GM23338 (cell line): Measurements from ENCODE around the gene S100PBP. TPM values are rescaled to one million over a fixed set of nuclear protein-coding genes. Genes with fewer than 3 reads are reported as not detected.

Experiments used
- ATAC-seq: fragments of 200-7000 bp; cut with Tn5 transposase; 3 replicates; pipeline ENCODE4 v1.9.1; 2020
- DNase-seq: peaks from one replicate; pipeline ENCODE4 v3.0.0-alpha.2; 2015; ENCODE audit warnings: low spot score
- H2AFZ ChIP-seq: fragments of 200-600 bp; sonication (generic); 2 replicates; pipeline ENCODE4 v1.8.0; 2016; ENCODE audit warnings: antibody characterized with exemption, mild to moderate bottlenecking, moderate library complexity
- H3F3A ChIP-seq: fragments of 200-600 bp; sonication (generic); replicated peaks from 2 replicates; pipeline ENCODE4 v1.8.0; 2017; ENCODE audit warnings: antibody characterized with exemption, mixed run types, low read depth
- H3K27ac ChIP-seq: fragments of 200-600 bp; sonication (generic); 2 replicates; pipeline ENCODE4 v1.6.1; 2016; ENCODE audit warnings: low read depth
- H3K27me3 ChIP-seq: fragments of 200-600 bp; sonication (generic); 2 replicates; pipeline ENCODE4 v1.8.0; 2016; ENCODE audit warnings: mild to moderate bottlenecking, mixed run types, moderate library complexity; ENCODE audit not compliant: insufficient read depth
- H3K36me3 ChIP-seq: fragments of 200-600 bp; sonication (generic); 2 replicates; pipeline ENCODE4 v1.8.0; 2016; ENCODE audit warnings: mild to moderate bottlenecking; ENCODE audit not compliant: insufficient read depth
- H3K4me1 ChIP-seq: fragments of 200-600 bp; sonication (generic); 2 replicates; pipeline ENCODE4 v1.8.0; 2016; ENCODE audit warnings: mild to moderate bottlenecking, moderate library complexity; ENCODE audit not compliant: insufficient read depth
- H3K4me2 ChIP-seq: fragments of 200-600 bp; sonication (generic); 2 replicates; pipeline ENCODE4 v1.7.1; 2017; ENCODE audit warnings: mixed run types
- H3K4me3 ChIP-seq: fragments of 200-600 bp; sonication (generic); 2 replicates; pipeline ENCODE4 v1.6.1; 2016; ENCODE audit warnings: mixed run types
- H3K79me2 ChIP-seq: fragments of 200-600 bp; sonication (generic); replicated peaks from 2 replicates; pipeline ENCODE4 v1.8.0; 2017; ENCODE audit warnings: mild to moderate bottlenecking; ENCODE audit not compliant: insufficient read depth
- H3K9me2 ChIP-seq: fragments of 200-600 bp; sonication (generic); 2 replicates; pipeline ENCODE4 v1.8.0; 2017; ENCODE audit not compliant: insufficient read depth
- H4K20me1 ChIP-seq: fragments of 200-600 bp; sonication (generic); replicated peaks from 2 replicates; pipeline ENCODE4 v1.8.0; 2017; ENCODE audit warnings: mild to moderate bottlenecking; ENCODE audit not compliant: insufficient read depth
- H3K27ac Mint-ChIP-seq: 2 replicates; pipeline ENCODE4 v1.8.0; 2020; ENCODE audit warnings: inconsistent platforms, mild to moderate bottlenecking, moderate library complexity, mixed read lengths
- H3K27me3 Mint-ChIP-seq: 3 replicates; pipeline ENCODE4 v1.8.0; 2022; ENCODE audit warnings: low read depth, mild to moderate bottlenecking, moderate library complexity, mixed read lengths, inconsistent platforms; ENCODE audit not compliant: insufficient read depth, poor library complexity
- H3K36me3 Mint-ChIP-seq: 3 replicates; pipeline ENCODE4 v1.8.0; 2021; ENCODE audit warnings: low read depth, mild to moderate bottlenecking, inconsistent platforms, moderate library complexity, mixed read lengths
- H3K4me1 Mint-ChIP-seq: 3 replicates; pipeline ENCODE4 v1.8.0; 2020; ENCODE audit warnings: mild to moderate bottlenecking, inconsistent platforms, mixed read lengths
- H3K4me3 Mint-ChIP-seq: 3 replicates; pipeline ENCODE4 v1.8.0; 2021; ENCODE audit warnings: moderate library complexity, mild to moderate bottlenecking, inconsistent platforms, mixed read lengths
- H3K9me3 Mint-ChIP-seq: 3 replicates; pipeline ENCODE4 v1.8.0; 2020; ENCODE audit warnings: moderate library complexity, mild to moderate bottlenecking, inconsistent platforms, mixed read lengths
- CREB1 ChIP-seq: fragments of 250-450 bp; sonication (Bioruptor Pico); IDR thresholded peaks from 2 replicates; pipeline ENCODE4 v1.5.0; 2020; ENCODE audit warnings: low read depth, mild to moderate bottlenecking, moderate library complexity
- ETS1 ChIP-seq: IDR thresholded peaks from 2 replicates; pipeline ENCODE4 v1.6.1; 2016; ENCODE audit warnings: antibody characterized with exemption
- EZH2 ChIP-seq: fragments of 200-600 bp; sonication (generic); IDR thresholded peaks from one replicate; pipeline ENCODE4 v1.8.0; 2017; ENCODE audit warnings: antibody characterized with exemption, mild to moderate bottlenecking, low read depth; ENCODE audit not compliant: unreplicated experiment
- EZH2phosphoT487 ChIP-seq: fragments of 200-600 bp; sonication (generic); IDR thresholded peaks from one replicate; pipeline ENCODE4 v1.8.1; 2018; ENCODE audit warnings: antibody characterized with exemption; ENCODE audit not compliant: unreplicated experiment
- JUNB ChIP-seq: IDR thresholded peaks from one replicate; pipeline ENCODE4 v1.6.1; 2016; ENCODE audit warnings: antibody characterized with exemption; ENCODE audit not compliant: unreplicated experiment
- NANOG ChIP-seq: IDR thresholded peaks from 2 replicates; pipeline ENCODE4 v1.6.1; 2016; ENCODE audit warnings: antibody characterized with exemption, borderline replicate concordance
- POLR2AphosphoS5 ChIP-seq: IDR thresholded peaks from 2 replicates; pipeline ENCODE4 v1.6.1; 2016; ENCODE audit warnings: antibody characterized with exemption, low read depth
- REST ChIP-seq: IDR thresholded peaks from one replicate; pipeline ENCODE4 v1.6.1; 2018; ENCODE audit warnings: antibody characterized with exemption; ENCODE audit not compliant: unreplicated experiment
- STAT1 ChIP-seq: IDR thresholded peaks from one replicate; pipeline ENCODE4 v1.6.1; 2016; ENCODE audit warnings: antibody characterized with exemption; ENCODE audit not compliant: unreplicated experiment
- ZNF114 ChIP-seq: fragments of 250-450 bp; sonication (Bioruptor Pico); IDR thresholded peaks from 2 replicates; pipeline ENCODE4 v1.5.0; 2020; ENCODE audit warnings: mild to moderate bottlenecking, moderate library complexity
- ZNF331 ChIP-seq: fragments of 250-450 bp; sonication (Bioruptor Pico); IDR thresholded peaks from 2 replicates; pipeline ENCODE4 v1.5.0; 2020; ENCODE audit warnings: low read depth, mild to moderate bottlenecking, moderate library complexity
- ZNF462 ChIP-seq: fragments of 250-450 bp; sonication (Bioruptor Pico); IDR thresholded peaks from 2 replicates; pipeline ENCODE4 v1.5.0; 2020; ENCODE audit warnings: mild to moderate bottlenecking, moderate library complexity
- polyA plus RNA-seq: library from polyadenylated mRNA; unstranded; fragments of >200 nt; fragmentation: Nextera tagmentation; extraction: Ambion mirVana; gene quantifications from 2 replicates; pipeline ENCODE4 v1.2.1, GENCODE V29; 2016
- total RNA-seq: library from RNA; depleted of rRNA; stranded (reverse); fragments of >200 nt; shearing (Covaris generic); gene quantifications from 2 replicates; pipeline ENCODE4 v1.2.3, GENCODE V29; 2014
- TF ChIP-seq, protein P1 (sequence below), 2 experiments: fragments of 200-600 bp in 1 of 2; sonication (generic) in 1 of 2; conservative IDR thresholded peaks; 2 replicates each; pipeline versions ENCODE4 v1.5.1 to v1.6.1; 2016 to 2017; ENCODE audit warnings: antibody characterized with exemption in 2 of 2, low read depth in 2 of 2, mild to moderate bottlenecking in 2 of 2, moderate library complexity in 1 of 2

Gene S100PBP
- total and polyA plus RNA-seq, 2 experiments from 2014 or later: 30.6 to 65.2 TPM

- Histone ChIP-seq H3K4me2 (no peak overlapping the region), H3K4me3 (no peak overlapping the region), H3F3A (peaks cover 9% of the 10 kb centered on the region; the same call in 1 of the 2 replicates), H3K4me1 (peaks cover 19% of the 10 kb centered on the region; the same call in 1 of the 2 replicates), H3K79me2 (no peaks in the 10 kb centered on the region), H4K20me1 (no peaks in the 10 kb centered on the region), H3K9me2 (no peaks in the 10 kb centered on the region), H3K36me3 (no peaks in the 10 kb centered on the region), H3K27ac (no peak overlapping the region), H2AFZ (no peak overlapping the region), H3K27me3 (peaks cover 38% of the 10 kb centered on the region)
- DNase-seq (no peak), ATAC-seq (no peak)
- Mint-ChIP-seq H3K4me3 (no peak overlapping the region), H3K9me3 (no peaks in the 10 kb centered on the region; the same call in 2 of the 3 replicates), H3K36me3 (peaks cover 3% of the 10 kb centered on the region; the same call in 2 of the 3 replicates), H3K27me3 (peaks cover 28% of the 10 kb centered on the region), H3K27ac (no peak overlapping the region), H3K4me1 (peaks cover 21% of the 10 kb centered on the region)
- TF ChIP-seq REST (no peak), ZNF331 (no peak), NANOG (no peak), ETS1 (no peak), EZH2phosphoT487 (no peak), CREB1 (no peak), POLR2AphosphoS5 (no peak), EZH2 (no peak), STAT1 (no peak), ZNF114 (CRISPR knock-in tag) (no peak), ZNF462 (no peak), JUNB (no peak)
- TF ChIP-seq, protein P1, sequence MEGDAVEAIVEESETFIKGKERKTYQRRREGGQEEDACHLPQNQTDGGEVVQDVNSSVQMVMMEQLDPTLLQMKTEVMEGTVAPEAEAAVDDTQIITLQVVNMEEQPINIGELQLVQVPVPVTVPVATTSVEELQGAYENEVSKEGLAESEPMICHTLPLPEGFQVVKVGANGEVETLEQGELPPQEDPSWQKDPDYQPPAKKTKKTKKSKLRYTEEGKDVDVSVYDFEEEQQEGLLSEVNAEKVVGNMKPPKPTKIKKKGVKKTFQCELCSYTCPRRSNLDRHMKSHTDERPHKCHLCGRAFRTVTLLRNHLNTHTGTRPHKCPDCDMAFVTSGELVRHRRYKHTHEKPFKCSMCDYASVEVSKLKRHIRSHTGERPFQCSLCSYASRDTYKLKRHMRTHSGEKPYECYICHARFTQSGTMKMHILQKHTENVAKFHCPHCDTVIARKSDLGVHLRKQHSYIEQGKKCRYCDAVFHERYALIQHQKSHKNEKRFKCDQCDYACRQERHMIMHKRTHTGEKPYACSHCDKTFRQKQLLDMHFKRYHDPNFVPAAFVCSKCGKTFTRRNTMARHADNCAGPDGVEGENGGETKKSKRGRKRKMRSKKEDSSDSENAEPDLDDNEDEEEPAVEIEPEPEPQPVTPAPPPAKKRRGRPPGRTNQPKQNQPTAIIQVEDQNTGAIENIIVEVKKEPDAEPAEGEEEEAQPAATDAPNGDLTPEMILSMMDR (conservative IDR thresholded peaks at IDR 0.05; ENCODE audit: low read depth in 2 of 2): no peak
Measured at GRCh38 chr1:32867671-32868070, 50.2 kb downstream of the S100PBP start.
